PC-9 (cell line): ENCODE results near the gene TMEM30A. TPM values are rescaled to one million over a fixed set of nuclear protein-coding genes. Genes with fewer than 3 reads are reported as not detected.

Experiments
- BruUV-seq: library from RNA; stranded (reverse); fragments of 400-500 nt; replicated peaks from 2 replicates; lab custom pipeline; 2021; lab: Mats Ljungman, UMichigan
- CTCF ChIA-PET: fragments of 300-600 bp; sonication (Branson Sonifier 250); formaldehyde crosslinking; loops from one replicate; lab custom pipeline; 2022; ENCODE audit warnings: antibody characterized with exemption; lab: Charles Lee
- POLR2A ChIA-PET: fragments of 300-600 bp; sonication (Branson Sonifier 250); formaldehyde crosslinking; loops from one replicate; lab custom pipeline; 2022; ENCODE audit warnings: antibody characterized with exemption; ENCODE audit not compliant: unreplicated experiment; lab: Charles Lee
- DNase-seq, 2 experiments: peaks; one replicate each; pipeline versions ENCODE4 v3.0.0 to v3.0.0-alpha.2; 2015 to 2022; ENCODE audit warnings: mixed read lengths in 1 of 2
- H2AFZ ChIP-seq: fragments of 200-600 bp; sonication (generic); 2 replicates; pipeline ENCODE4 v1.8.1; 2017; ENCODE audit warnings: antibody characterized with exemption
- H3F3A ChIP-seq: fragments of 200-600 bp; sonication (generic); 2 replicates; pipeline ENCODE4 v1.8.1; 2017; ENCODE audit warnings: antibody characterized with exemption, mild to moderate bottlenecking, low read depth; ENCODE audit not compliant: insufficient read depth
- H3K27ac ChIP-seq: fragments of 200-600 bp; sonication (generic); 2 replicates; pipeline ENCODE4 v1.6.1; 2016; ENCODE audit warnings: mixed run types
- H3K27me3 ChIP-seq: fragments of 200-600 bp; sonication (generic); 2 replicates; pipeline ENCODE4 v1.6.1; 2016; ENCODE audit warnings: low read depth, mixed run types; ENCODE audit not compliant: insufficient read depth
- H3K36me3 ChIP-seq: fragments of 200-600 bp; sonication (generic); 2 replicates; pipeline ENCODE4 v1.6.1; 2016; ENCODE audit warnings: low read depth, mixed run types
- H3K4me1 ChIP-seq: fragments of 200-600 bp; sonication (generic); replicated peaks from 2 replicates; pipeline ENCODE4 v1.6.1; 2016; ENCODE audit warnings: mixed run types; ENCODE audit not compliant: insufficient read depth
- H3K4me2 ChIP-seq: fragments of 200-600 bp; sonication (generic); 2 replicates; pipeline ENCODE4 v1.6.1; 2017; ENCODE audit warnings: mixed run types
- H3K4me3 ChIP-seq: fragments of 200-600 bp; sonication (generic); 2 replicates; pipeline ENCODE4 v1.6.1; 2016; ENCODE audit warnings: mixed run types
- H3K79me2 ChIP-seq: fragments of 200-600 bp; sonication (generic); 2 replicates; pipeline ENCODE4 v1.6.1; 2017; ENCODE audit warnings: low read depth, mixed run types
- H3K9me2 ChIP-seq: fragments of 200-600 bp; sonication (generic); 2 replicates; pipeline ENCODE4 v1.8.1; 2017; ENCODE audit warnings: mild to moderate bottlenecking; ENCODE audit not compliant: insufficient read depth
- H3K9me3 ChIP-seq: fragments of 200-600 bp; sonication (generic); 2 replicates; pipeline ENCODE4 v1.8.1; 2016; ENCODE audit warnings: low read depth; ENCODE audit not compliant: insufficient read depth
- H4K20me1 ChIP-seq: fragments of 200-600 bp; sonication (generic); 2 replicates; pipeline ENCODE4 v1.8.1; 2017; ENCODE audit not compliant: insufficient read depth
- CTCF ChIP-seq: fragments of 200-600 bp; sonication (generic); conservative IDR thresholded peaks from 2 replicates; pipeline ENCODE4 v1.6.1; 2017; ENCODE audit warnings: mixed run types, antibody characterized with exemption, mild to moderate bottlenecking, moderate library complexity
- EZH2 ChIP-seq: fragments of 200-600 bp; sonication (generic); IDR thresholded peaks from 2 replicates; pipeline ENCODE4 v1.8.0; 2017; ENCODE audit warnings: antibody characterized with exemption, low read depth
- intact Hi-C: fragments of 100-400 bp; cut with micrococcal nuclease; formaldehyde crosslinking; loops from one replicate; pipeline ENCODE4 v1.10.0; 2022; ENCODE audit not compliant: unreplicated experiment
- total RNA-seq: library from RNA; stranded (reverse); gene quantifications from 2 replicates; pipeline ENCODE4 v1.2.3, GENCODE V29; 2021

The TMEM30A gene
- total RNA-seq, 1 experiment from 2014 or later = 122 TPM

DNA sequence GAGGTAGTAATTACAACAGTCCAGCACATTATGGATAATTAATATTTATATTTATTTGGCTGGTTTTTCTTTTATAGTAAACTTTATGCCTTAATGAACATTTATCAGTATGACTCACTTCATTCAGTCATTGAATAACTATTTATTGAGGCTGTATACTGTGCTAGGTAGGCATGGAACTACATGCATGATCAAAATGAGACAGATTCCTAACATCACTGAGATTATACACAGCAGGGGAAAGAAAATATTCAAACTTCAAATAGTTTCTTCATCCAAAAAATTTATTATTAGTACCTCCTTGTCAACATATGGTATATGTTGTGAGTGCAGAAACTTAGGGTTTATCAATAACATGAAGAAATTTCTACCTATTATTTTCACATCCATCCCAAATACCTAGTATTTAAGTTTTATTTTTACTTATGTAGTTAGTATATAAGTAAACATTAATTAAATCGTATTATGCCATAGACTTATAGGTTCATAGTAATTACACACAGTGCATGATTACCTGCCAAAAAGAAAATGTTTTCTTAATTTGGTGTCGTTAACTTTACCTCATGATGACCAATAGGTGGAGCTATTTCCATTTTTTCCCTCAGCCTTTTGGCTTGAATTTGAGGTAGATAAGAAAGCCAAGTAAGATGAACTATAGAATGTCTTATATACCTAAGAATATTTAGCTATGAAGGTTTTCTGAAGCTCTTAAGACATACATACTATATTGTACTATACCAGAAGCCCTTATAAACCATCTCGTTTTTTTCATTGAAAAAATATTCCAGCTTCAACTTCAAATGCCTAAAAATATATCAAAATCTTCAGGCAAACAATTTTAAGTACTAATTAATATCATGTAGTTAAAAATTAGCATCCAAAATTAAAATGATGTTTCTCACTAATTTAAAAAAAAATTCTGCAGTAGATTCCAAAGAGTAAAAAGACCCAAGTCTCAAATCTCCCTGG is 12.5 kb upstream of the TMEM30A start:
- no peak overlapping the region for H2AFZ ChIP-seq
- H3K4me2 ChIP-seq = no peak overlapping the region
- TF ChIP-seq CTCF = peak; percentile 89
- no peak for TF ChIP-seq EZH2
- H3K4me3 ChIP-seq = no peak overlapping the region
- H3F3A ChIP-seq = peaks cover 4% of the 10 kb centered on the region; the same call in 1 of the 2 replicates
- no peaks in the 10 kb centered on the region for H3K79me2 ChIP-seq
- peak in 1 of 2 experiments; percentile 48 for DNase-seq
- ChIA-PET POLR2A (no interaction called here), CTCF (interaction anchor here (0.5 to 1.8 kb wide), 8 partner anchors 34 to 840 kb away, joined by 3 to 12 read pairs (median 3); partner anchors contain the start of gene COX7A2)
- H3K27ac ChIP-seq = no peak overlapping the region
- H3K9me3 ChIP-seq = no peaks in the 10 kb centered on the region
- no peaks in the 10 kb centered on the region for H3K27me3 ChIP-seq
- H3K36me3 ChIP-seq = no peaks in the 10 kb centered on the region
- intact Hi-C loops = loop anchor here (1.0 kb wide), 2 partner anchors 31 to 229 kb away; no protein-coding TSS in a partner anchor
- no TSS peak for BruUV-seq
- H3K9me2 ChIP-seq = no peaks in the 10 kb centered on the region
- H4K20me1 ChIP-seq = no peaks in the 10 kb centered on the region
- H3K4me1 ChIP-seq = no peaks in the 10 kb centered on the region; the same call in 1 of the 2 replicates

- CTCF ChIA-PET = no interaction called here
- Histone ChIP-seq H3K9me2 (no peaks in the 10 kb centered on the region), H3K79me2 (no peaks in the 10 kb centered on the region), H3K4me2 (no peak overlapping the region), H3K9me3 (no peaks in the 10 kb centered on the region), H3K36me3 (no peaks in the 10 kb centered on the region), H2AFZ (no peak overlapping the region), H4K20me1 (no peaks in the 10 kb centered on the region), H3F3A (peaks cover 4% of the 10 kb centered on the region; the same call in 1 of the 2 replicates), H3K4me1 (peaks cover 12% of the 10 kb centered on the region), H3K4me3 (no peak overlapping the region), H3K27me3 (no peaks in the 10 kb centered on the region), H3K27ac (no peak overlapping the region)
- no TSS peak for BruUV-seq
- TF ChIP-seq EZH2 = no peak
- TF ChIP-seq CTCF = no peak
- DNase-seq = no peak
- POLR2A ChIA-PET = interaction anchor here (0.6 kb wide), 1 partner anchor 8 kb away, joined by 3 read pairs; the partner anchor contains the start of gene TMEM30A
- intact Hi-C loops = loop anchor here (1.0 kb wide), 1 partner anchor 36 kb away; no protein-coding TSS in a partner anchor
These were observed 8.0 kb upstream of the TMEM30A start for GRCh38 chr6:75292555-75292954.

- BruUV-seq = no TSS peak
- no peak for TF ChIP-seq CTCF
- no peak for TF ChIP-seq EZH2
- intact Hi-C loops = loop anchor here (1.0 kb wide), 1 partner anchor 35 kb away; no protein-coding TSS in a partner anchor
These were observed 7.2 kb upstream of the TMEM30A start for GRCh38 chr6:75291744-75292143.

More at GRCh38 chr6:75291744-75292143, 7.2 kb upstream of the TMEM30A start:
- Histone ChIP-seq H3K79me2 (peaks cover 8% of the 10 kb centered on the region; the same call in 1 of the 2 replicates), H3K4me1 (peaks cover 20% of the 10 kb centered on the region), H3K36me3 (no peaks in the 10 kb centered on the region), H3K9me2 (no peaks in the 10 kb centered on the region), H3K4me2 (no peak overlapping the region), H4K20me1 (no peaks in the 10 kb centered on the region), H3K27me3 (no peaks in the 10 kb centered on the region), H3K4me3 (no peak overlapping the region), H3K27ac (no peak overlapping the region), H2AFZ (no peak overlapping the region), H3F3A (peaks cover 4% of the 10 kb centered on the region; the same call in 1 of the 2 replicates), H3K9me3 (no peaks in the 10 kb centered on the region)
- CTCF ChIA-PET = no interaction called here
- DNase-seq = no peak
- POLR2A ChIA-PET = interaction anchor here (0.7 kb wide), 1 partner anchor 51 kb away, joined by 5 read pairs; no protein-coding TSS in a partner anchor
